ENCODE results near the gene EGLN3. TPM values are rescaled to one million over a fixed set of nuclear protein-coding genes. Genes with fewer than 3 reads are reported as not detected.

EGLN3 gene
- total RNA-seq, 2 experiments from 2014 or later = 12.8 to 14.4 TPM

DNA sequence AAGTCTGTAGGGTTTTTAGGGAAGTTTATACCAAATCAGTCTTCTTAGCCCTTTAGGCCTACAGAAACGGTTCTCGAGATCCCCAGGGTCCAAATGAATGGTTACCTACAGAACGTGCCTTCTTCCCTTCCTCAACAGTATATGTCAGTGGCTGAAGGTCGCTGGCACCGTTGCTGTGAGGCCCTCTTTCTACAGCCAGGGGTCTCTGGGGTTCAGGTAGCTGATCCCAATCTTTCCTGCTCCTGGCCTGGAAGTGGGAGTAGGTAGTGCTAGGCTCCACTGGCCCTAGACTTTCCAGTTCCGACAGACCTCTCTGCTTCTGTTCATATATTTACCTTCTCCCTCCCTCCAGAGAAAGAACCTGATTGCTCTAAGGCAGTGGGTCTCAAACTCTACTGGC lies 6.4 kb upstream of the EGLN3 start:
- ATAC-seq (ENCODE audit: low read depth) = no peak
- H3K9me3 Mint-ChIP-seq = peaks cover 5% of the 10 kb centered on the region
- no peak overlapping the region for H3K4me3 Mint-ChIP-seq
- H3K27me3 Mint-ChIP-seq = peaks cover 64% of the 10 kb centered on the region
- H3K27ac Mint-ChIP-seq = no peak overlapping the region
- POLR2A ChIA-PET = no interaction called here
- peaks cover 16% of the 10 kb centered on the region for H3K4me1 Mint-ChIP-seq
- DNase-seq = no peak
- H3K36me3 Mint-ChIP-seq = no peaks in the 10 kb centered on the region

DNA sequence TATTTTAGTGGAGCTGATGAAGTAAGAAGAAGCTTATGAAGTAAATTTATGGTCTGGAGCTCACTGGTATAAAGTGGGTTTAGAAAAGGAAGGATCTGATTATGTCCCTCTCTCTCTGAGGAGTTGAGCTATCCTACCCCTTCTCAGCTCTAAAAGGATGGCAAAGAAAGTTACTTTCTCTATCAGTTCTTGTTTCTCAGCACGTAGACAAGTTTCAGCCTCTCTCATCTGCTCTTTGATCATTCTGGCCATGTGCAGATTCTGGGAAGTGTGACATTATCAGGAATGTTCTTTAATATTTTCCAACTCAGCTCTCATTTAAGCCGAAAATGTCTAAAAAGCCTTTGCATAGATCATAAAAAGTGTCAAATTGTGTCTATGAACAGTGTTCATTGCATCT lies 5.8 kb upstream of the EGLN3 start:
- Mint-ChIP-seq H3K27me3 (peaks cover 68% of the 10 kb centered on the region), H3K4me1 (peaks cover 14% of the 10 kb centered on the region), H3K4me3 (no peak overlapping the region), H3K36me3 (no peaks in the 10 kb centered on the region), H3K27ac (no peak overlapping the region), H3K9me3 (peaks cover 2% of the 10 kb centered on the region)
- DNase-seq (no peak), ATAC-seq (ENCODE audit: low read depth) (no peak)
- POLR2A ChIA-PET = no interaction called here

DNA sequence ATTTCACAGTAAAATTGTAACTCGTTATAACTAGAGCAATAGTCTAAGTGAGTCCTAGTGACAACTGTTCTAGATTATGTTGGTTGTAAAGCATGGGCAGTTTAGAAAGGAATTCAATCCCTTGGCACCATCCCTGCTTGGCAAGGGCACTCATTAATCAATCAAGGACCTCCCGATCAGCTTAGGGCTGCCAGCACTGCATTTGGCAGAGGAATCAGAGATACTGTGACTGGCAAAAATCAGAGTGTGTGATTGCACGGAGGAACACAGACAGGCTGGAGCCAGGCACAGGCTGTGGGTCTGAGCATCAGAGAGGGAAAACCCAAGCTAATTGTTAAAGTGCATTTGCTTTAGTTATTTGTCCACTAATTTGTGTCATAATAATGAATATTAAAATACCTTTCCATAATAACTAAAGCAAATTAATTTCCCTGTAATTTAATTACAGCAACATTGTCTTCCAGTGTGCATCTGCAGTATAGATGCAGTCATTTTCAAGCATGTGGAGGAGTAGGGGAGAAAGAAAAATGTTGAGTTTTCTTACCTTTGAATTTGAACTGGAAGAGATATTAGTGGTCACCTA lies 3.2 kb upstream of the EGLN3 start:
- Mint-ChIP-seq H3K27me3 (peaks cover 73% of the 10 kb centered on the region), H3K4me3 (no peak overlapping the region), H3K36me3 (no peaks in the 10 kb centered on the region), H3K27ac (no peak overlapping the region), H3K4me1 (peaks cover 12% of the 10 kb centered on the region), H3K9me3 (no peaks in the 10 kb centered on the region)
- DNase-seq (no peak), ATAC-seq (ENCODE audit: low read depth) (no peak)
- POLR2A ChIA-PET = no interaction called here

DNA sequence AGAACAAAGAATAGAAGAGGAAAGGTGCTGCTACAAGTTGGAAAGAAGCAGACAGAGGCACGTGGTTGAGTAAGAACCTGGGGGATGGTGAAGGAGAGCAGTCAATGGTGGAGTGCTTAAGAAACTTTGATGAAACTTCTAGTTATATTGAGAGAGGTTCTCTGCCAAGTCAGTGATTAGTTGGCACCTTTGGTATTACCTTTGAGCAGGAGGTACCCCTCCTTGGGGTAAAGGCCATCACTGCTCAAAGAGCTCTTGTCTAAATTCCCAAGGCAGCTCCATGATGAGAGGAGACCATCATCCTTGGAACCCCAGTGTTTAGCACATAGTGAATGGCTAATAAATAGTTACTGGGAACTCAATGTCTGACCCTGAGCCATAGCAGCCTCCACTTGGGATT lies 1.7 kb upstream of the EGLN3 start:
- Mint-ChIP-seq H3K4me3 (no peak overlapping the region), H3K27me3 (peaks cover 81% of the 10 kb centered on the region), H3K4me1 (peaks cover 15% of the 10 kb centered on the region), H3K36me3 (peaks cover 3% of the 10 kb centered on the region), H3K9me3 (no peaks in the 10 kb centered on the region), H3K27ac (no peak overlapping the region)
- POLR2A ChIA-PET = no interaction called here
- DNase-seq = no peak
- no peak for ATAC-seq (ENCODE audit: low read depth)

DNA sequence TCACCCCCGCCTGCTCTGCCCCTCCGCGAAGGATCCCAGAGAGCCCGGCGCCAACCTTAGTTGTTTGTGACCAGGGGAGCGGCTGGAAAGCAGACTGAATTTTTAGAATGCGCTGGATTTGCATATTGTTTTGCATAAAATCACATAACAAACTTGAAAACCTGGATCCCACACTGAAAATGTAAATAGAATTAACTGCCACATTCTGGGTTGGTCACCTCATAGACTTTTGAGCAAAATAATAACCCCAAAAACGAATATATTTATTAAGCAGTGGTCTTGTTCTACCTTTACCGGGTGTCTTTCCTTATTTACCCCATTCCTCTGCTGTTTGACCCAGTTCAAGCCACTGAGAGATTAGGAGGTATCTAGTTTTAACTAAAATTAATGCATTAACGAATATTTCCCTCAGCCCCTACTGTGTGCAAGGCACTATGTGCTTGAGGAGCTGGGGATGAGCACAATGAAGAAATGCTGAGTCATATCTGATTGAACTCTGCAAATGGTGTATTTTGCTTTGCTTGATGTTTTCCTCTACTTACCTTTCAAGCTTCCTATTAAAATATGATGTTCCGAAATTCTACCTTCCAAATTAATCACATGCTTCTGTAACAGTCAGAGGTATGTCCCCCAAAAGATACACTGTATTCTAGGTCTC lies 438 bp upstream of the EGLN3 start:
- H3K27me3 Mint-ChIP-seq = peaks cover 83% of the 10 kb centered on the region
- H3K4me3 Mint-ChIP-seq = peak overlapping the region; percentile 83
- DNase-seq (no peak), ATAC-seq (ENCODE audit: low read depth) (no peak)
- peaks cover 3% of the 10 kb centered on the region for H3K36me3 Mint-ChIP-seq
- no peaks in the 10 kb centered on the region for H3K9me3 Mint-ChIP-seq
- H3K4me1 Mint-ChIP-seq = peaks cover 19% of the 10 kb centered on the region
- POLR2A ChIA-PET = interaction anchor here (0.6 to 1.1 kb wide), 2 partner anchors 62 to 293 kb away, joined by 3 read pairs; no protein-coding TSS in a partner anchor
- H3K27ac Mint-ChIP-seq = no peak overlapping the region

DNA sequence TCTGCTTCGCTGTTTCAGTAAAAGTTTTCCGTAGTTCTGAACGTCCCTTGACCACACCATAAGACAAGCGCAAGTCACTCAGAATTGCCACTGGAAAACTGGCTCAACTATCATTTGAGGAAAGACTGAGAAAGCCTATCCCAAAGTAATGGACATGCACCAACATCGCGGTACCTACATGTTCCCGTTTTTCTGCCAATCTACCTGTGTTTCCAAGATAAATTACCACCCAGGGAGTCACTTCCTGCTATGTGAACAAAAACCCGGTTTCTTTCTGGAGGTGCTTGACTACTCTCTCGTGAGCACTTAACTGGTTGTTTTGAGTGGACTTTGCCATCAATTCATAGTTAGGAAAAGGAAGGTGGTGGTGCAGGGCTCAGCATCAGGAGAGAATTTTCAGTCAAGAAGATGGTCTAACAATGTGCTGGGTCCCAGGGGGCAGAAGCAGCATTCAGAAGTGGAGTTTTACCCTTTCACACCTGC lies 1.4 kb downstream of the EGLN3 start:
- Mint-ChIP-seq H3K27me3 (peaks cover 79% of the 10 kb centered on the region), H3K4me1 (peaks cover 19% of the 10 kb centered on the region), H3K27ac (no peak overlapping the region), H3K36me3 (peaks cover 5% of the 10 kb centered on the region), H3K9me3 (no peaks in the 10 kb centered on the region), H3K4me3 (peak overlapping the region; percentile 83)
- POLR2A ChIA-PET = no interaction called here
- DNase-seq = no peak
- no peak for ATAC-seq (ENCODE audit: low read depth)

DNA sequence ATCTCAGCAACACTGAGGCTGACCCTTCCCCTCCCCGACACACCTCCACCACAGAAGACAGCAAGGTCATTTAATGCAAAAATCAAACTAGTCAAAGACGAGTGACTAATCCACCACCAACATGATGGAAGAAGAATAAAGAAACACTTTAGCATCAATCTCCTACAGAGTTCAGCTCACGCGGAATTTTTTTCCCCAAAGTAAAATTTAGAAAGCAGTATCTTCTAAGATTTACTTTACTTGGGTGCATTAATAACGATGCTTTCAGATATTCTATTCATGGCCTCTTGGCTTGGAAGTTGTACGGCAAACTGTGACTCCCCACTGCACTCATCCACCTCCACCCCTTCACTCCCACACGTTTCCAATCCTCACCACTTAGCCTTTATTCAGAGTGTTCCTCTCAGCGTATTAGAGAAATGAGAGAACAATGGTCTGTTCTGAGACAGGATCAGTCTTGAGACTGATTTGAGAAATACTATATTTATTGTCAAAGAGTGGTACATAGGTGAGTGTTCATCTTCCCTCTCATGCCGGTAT lies 1.9 kb downstream of the EGLN3 start:
- H3K36me3 Mint-ChIP-seq = peaks cover 7% of the 10 kb centered on the region
- H3K27me3 Mint-ChIP-seq = peaks cover 78% of the 10 kb centered on the region
- ATAC-seq (ENCODE audit: low read depth) (no peak), DNase-seq (no peak)
- no peaks in the 10 kb centered on the region for H3K9me3 Mint-ChIP-seq
- peak overlapping the region; percentile 83 for H3K4me3 Mint-ChIP-seq
- POLR2A ChIA-PET = no interaction called here
- H3K27ac Mint-ChIP-seq = no peak overlapping the region
- H3K4me1 Mint-ChIP-seq = peaks cover 21% of the 10 kb centered on the region

DNA sequence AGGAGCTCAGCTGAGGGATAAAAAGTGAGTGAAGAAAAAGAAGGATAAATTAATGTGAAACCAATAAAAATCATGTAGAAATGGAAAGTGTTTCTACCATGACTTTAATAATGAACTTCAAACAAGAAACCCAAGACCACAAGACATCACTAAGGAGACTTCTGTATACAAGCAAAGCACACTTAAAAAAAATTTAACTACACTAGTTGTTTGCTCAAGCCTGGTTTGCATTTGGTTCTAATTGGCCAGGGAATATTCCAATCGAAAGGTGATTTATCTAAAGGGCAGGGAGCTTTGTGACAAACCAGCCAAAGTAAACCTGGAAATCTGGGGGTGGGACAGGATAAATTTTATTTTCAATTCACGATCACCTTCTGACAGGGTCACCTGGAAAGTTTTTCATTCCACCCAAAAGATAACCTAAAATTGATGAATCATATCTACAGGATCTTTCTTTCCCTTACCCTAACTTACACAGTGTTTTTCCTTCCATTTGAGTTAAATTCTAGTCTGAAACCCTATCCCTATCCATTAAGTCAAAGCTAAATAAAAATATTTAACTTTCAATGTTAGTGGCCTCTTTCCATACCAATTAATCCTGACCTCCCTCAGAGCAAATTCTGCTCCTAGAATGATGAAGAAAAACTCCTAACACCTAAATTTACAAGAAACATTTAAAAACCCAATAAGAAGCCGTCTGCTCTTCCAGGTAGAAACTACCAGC lies 2.6 kb downstream of the EGLN3 start:
- POLR2A ChIA-PET = no interaction called here
- no peak overlapping the region for H3K27ac Mint-ChIP-seq
- ATAC-seq (ENCODE audit: low read depth) (no peak), DNase-seq (no peak)
- H3K9me3 Mint-ChIP-seq = no peaks in the 10 kb centered on the region
- peaks cover 71% of the 10 kb centered on the region for H3K27me3 Mint-ChIP-seq
- H3K4me1 Mint-ChIP-seq = peaks cover 21% of the 10 kb centered on the region
- H3K4me3 Mint-ChIP-seq = peak overlapping the region; percentile 83
- H3K36me3 Mint-ChIP-seq = peaks cover 7% of the 10 kb centered on the region

DNA sequence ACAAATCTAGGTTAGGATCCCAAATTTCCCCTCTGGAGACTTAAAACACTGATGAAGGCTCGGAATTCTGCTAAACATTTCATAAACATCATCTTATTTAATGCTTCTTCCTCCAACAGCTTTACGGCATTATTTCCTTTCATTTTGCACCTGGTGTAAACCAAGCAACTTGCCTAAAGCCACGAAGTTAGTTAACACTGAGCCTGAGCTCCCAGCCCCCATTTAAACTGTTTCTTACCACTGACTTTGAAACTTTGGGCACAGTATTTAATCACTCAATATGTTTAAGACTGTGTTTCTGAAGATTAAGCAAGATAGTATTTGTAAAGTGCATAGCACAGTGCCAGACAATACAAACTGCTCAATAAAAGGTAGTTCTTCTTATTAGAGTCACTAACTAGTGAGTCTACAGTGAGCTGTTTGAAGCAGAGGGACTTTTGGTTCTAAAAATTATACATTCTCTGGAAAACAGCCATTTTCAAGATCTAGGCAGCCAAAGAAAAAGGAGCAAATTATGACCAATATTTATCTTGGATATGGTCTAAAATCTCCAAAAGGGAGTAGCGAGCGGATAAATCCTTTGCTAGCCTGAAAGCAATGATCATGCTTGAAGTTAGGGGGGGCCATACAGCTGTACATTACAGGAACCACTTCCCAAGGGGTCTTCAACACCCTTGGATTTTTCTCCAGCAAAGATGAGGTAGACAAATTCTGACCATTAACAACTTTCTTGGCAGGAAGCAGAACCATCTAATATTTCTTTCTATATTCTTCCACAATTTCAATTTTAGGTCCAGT lies 4.0 kb downstream of the EGLN3 start:
- H3K9me3 Mint-ChIP-seq = no peaks in the 10 kb centered on the region
- peak overlapping the region; percentile 70 for H3K4me3 Mint-ChIP-seq
- peaks cover 9% of the 10 kb centered on the region for H3K36me3 Mint-ChIP-seq
- DNase-seq = no peak
- POLR2A ChIA-PET = no interaction called here
- peaks cover 57% of the 10 kb centered on the region for H3K27me3 Mint-ChIP-seq
- H3K4me1 Mint-ChIP-seq = peaks cover 22% of the 10 kb centered on the region
- peak; percentile 31 for ATAC-seq (ENCODE audit: low read depth)
- no peak overlapping the region for H3K27ac Mint-ChIP-seq

DNA sequence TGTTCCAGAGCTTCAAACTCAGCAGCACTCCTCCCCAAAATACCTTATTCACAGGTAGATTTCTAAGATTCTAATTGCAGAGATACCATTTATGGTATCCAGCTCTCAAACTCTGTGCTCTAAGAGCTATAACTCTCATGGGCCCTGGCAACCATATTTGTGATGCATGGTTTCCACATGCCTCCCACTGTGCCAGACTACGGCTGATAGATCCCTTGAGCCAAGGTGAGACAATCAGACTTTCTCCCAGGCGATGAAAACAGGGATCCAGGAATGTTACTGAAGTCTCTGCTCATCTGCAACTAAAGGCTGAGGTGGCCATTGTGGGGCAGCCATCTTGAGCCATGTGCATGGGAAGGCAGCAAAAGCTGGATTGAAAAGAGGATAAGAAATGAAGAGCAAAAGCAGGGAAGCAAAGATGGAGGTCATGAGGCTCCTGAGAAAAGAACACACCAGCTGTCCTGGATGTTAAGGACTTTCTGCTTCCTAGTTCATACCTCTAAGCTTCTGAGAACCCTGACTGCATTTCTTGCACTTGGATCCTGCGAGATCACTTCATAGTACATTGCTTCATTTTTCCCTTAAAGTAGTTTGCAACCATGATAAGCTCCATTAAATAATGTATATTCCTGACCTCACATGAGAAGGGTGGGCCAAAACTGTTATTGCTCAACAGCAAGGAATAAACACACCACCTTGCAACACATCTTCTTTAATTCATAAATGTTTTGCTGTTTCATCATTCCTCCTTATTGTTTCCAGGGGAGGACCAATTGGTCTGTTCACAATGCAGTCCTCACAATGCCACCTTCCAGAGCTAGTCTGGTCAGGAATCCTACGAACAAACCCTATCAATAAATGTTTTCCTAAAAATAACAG lies 5.4 kb downstream of the EGLN3 start:
- DNase-seq = no peak
- Mint-ChIP-seq H3K4me3 (no peak overlapping the region), H3K36me3 (peaks cover 10% of the 10 kb centered on the region), H3K4me1 (peaks cover 23% of the 10 kb centered on the region), H3K27me3 (peaks cover 45% of the 10 kb centered on the region), H3K27ac (peak overlapping the region; percentile 46), H3K9me3 (no peaks in the 10 kb centered on the region)
- ATAC-seq (ENCODE audit: low read depth) = no peak
- POLR2A ChIA-PET = interaction anchor here (0.5 kb wide), 1 partner anchor 95 kb away, joined by 4 read pairs; no protein-coding TSS in a partner anchor

DNA sequence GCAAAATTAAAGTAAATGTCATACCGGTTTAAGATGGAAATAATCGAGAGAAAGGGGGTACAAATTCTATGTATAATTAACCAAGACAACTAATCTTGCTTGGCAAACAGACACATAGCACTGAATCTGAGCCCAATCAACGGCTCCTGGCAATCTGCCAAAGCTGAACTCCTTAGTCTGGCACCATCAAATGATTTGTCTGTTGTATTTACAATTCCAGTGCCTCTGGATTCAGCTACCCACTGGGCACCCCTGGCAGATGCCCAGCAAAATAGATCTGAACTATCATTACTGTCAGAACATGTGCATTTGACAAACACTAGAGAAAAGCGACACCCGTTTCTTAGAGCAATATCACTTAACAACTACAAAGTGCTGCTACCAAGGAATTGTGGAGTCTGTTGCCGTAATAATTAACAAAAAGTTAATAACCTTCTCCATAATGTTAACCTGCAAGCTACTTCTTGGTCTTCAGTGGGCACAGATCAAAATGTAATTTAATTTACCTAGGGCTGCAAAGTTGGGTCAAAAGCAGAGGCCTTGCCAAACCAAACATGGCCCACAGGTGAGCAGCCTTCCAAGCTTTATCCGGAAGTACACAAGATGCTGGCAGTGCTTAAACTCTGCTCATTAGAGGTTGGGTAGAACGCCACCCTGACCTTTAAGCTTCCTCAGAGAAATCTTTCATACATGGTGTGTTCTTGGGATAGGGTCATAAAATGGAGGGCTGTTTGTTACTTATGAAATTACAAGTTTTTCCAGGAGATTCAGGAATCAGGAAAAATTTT lies 7.6 kb downstream of the EGLN3 start:
- DNase-seq (no peak), ATAC-seq (ENCODE audit: low read depth) (no peak)
- no peak overlapping the region for H3K4me3 Mint-ChIP-seq
- POLR2A ChIA-PET = no interaction called here
- H3K27me3 Mint-ChIP-seq = peaks cover 27% of the 10 kb centered on the region
- H3K9me3 Mint-ChIP-seq = no peaks in the 10 kb centered on the region
- no peak overlapping the region for H3K27ac Mint-ChIP-seq
- H3K36me3 Mint-ChIP-seq = peaks cover 9% of the 10 kb centered on the region
- H3K4me1 Mint-ChIP-seq = peaks cover 15% of the 10 kb centered on the region

DNA sequence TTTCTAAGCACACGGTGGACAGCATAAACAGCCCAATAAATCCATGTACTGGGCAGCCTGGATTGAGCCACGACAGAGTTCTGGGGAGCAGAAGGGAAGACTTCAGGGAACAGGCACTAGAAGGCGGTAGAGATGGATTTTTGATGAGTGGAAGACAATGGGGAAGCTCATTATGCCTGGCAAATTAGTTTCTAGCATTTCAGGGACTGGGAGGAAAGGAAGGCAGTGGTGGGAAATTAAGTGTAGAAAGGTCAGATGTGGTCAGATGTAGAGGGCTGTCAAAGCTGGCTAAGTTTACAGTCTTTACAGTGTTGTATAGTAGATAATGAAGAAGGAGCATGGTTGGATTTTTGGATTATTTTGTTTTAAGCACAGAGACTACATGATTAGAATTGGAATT lies 9.2 kb downstream of the EGLN3 start:
- POLR2A ChIA-PET = no interaction called here
- Mint-ChIP-seq H3K4me1 (peaks cover 10% of the 10 kb centered on the region), H3K27me3 (peaks cover 16% of the 10 kb centered on the region), H3K4me3 (no peak overlapping the region), H3K9me3 (no peaks in the 10 kb centered on the region), H3K36me3 (peaks cover 9% of the 10 kb centered on the region), H3K27ac (no peak overlapping the region)
- ATAC-seq (ENCODE audit: low read depth) = no peak
- DNase-seq = no peak
